Large intestine (tissue), 3 donors: ENCODE measurements around the gene COL27A1. TPM values are rescaled to one million over a fixed set of nuclear protein-coding genes. Genes with fewer than 3 reads are reported as not detected.
"Not testable (repeated sequence)": the region's sequence is repeated elsewhere in the genome, so short reads cannot be mapped to it uniquely, and the experiment has no call there.

Experiments used
- DNase-seq, 2 donors: peaks; one replicate each; pipeline versions ENCODE4 v3.0.0 to v3.0.0-alpha.2; 2013
- H3K27ac ChIP-seq: one replicate; pipeline ENCODE4 v1.5.1; 2013; ENCODE audit warnings: low read length
- H3K27me3 ChIP-seq: 2 replicates; pipeline ENCODE4 v1.6.1; 2013; ENCODE audit warnings: low read length; ENCODE audit not compliant: control insufficient read depth, insufficient read depth
- H3K36me3 ChIP-seq: 2 replicates; pipeline ENCODE4 v1.6.1; 2013; ENCODE audit warnings: low read length; ENCODE audit not compliant: control insufficient read depth, insufficient read depth
- H3K4me1 ChIP-seq: one replicate; pipeline ENCODE4 v1.6.1; 2013; ENCODE audit warnings: low read length; ENCODE audit not compliant: control insufficient read depth, insufficient read depth
- H3K4me3 ChIP-seq: one replicate; pipeline ENCODE4 v1.5.1; 2013; ENCODE audit warnings: low read length
- H3K9me3 ChIP-seq: one replicate; pipeline ENCODE4 v1.6.1; 2013; ENCODE audit warnings: mild to moderate bottlenecking, low read depth, low read length, moderate library complexity; ENCODE audit not compliant: control insufficient read depth
- WGBS: methylation state at CpG from one replicate; pipeline ENCODE4 v1.1.5; 2013; ENCODE audit warnings: low lambda C conversion rate; ENCODE audit not compliant: insufficient coverage; 5-methylcytosine and 5-hydroxymethylcytosine counted together
- polyA plus RNA-seq: library from polyadenylated mRNA; unstranded; fragments of 120-200 nt; gene quantifications from one replicate; pipeline ENCODE4 v1.2.1, GENCODE V29; 2013

Gene COL27A1
- polyA plus RNA-seq, 1 donor: 117 TPM

DNA sequence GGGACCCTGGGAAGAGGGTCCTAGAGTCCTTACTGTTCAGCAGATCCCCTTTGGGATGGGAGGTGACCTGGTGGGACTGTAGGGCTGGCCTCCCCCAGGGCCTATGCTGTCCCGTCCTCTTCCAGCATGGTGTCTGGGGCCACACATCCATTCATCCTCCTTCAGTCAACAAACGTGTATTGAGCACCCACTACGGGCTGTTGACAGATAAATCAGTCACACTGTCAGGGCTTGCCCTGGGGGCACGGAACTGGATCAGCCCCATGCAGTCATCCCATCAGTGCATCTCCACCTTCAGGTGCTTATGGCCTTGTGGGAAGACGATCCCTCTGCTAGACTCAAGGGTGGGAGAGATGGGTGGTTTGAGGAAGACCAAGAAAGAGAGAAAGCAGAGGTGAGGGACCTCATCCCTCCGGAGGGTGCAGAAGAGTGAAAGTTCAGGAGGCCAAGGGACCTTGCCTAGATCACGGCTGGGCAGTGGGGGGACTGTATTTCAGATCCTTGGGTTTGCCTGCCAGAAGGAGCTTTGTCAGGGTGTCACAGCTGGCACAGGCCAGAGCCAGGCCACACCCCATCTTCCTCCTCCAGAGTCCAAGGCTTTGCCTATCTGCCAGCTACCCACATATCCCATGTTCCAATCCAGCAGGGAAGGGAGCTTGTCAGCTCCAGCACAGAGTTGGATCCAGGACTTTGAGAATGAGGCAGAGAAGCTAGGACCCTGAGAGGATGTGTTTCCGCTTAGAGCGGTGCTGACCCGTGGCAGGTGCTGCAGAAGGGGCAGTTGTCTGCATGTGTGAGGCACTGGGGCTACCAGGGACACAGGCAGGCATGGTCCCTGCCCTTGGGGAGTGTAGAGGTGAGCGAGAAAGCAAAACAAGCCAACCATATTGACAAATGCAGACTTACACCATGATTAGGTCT is 30.5 kb downstream of the COL27A1 start:
- DNase-seq: no peak
- peaks cover 73% of the 10 kb centered on the region for H3K36me3 ChIP-seq
- no peaks in the 10 kb centered on the region for H3K27me3 ChIP-seq
- no peak overlapping the region for H3K4me3 ChIP-seq
- H3K27ac ChIP-seq: no peak overlapping the region
- peaks cover 4% of the 10 kb centered on the region for H3K9me3 ChIP-seq
- H3K4me1 ChIP-seq: peaks cover 8% of the 10 kb centered on the region
- no CpG with 5 or more reads among the region's 11 CpGs for WGBS

- no peak for DNase-seq
- WGBS: no CpG with 5 or more reads among the region's 5 CpGs
These were observed 31.4 kb downstream of the COL27A1 start for GRCh38 chr9:114186605-114187289.

GRCh38 chr9:114187827-114188226 is 32.5 kb downstream of the COL27A1 start:
- no peak overlapping the region for H3K4me3 ChIP-seq
- WGBS: no CpG with 5 or more reads among the region's 3 CpGs
- H3K36me3 ChIP-seq: peaks cover 80% of the 10 kb centered on the region
- no peak overlapping the region for H3K27ac ChIP-seq
- H3K9me3 ChIP-seq: peaks cover 4% of the 10 kb centered on the region
- DNase-seq: no peak
- H3K27me3 ChIP-seq: no peaks in the 10 kb centered on the region
- H3K4me1 ChIP-seq: no peaks in the 10 kb centered on the region

More at GRCh38 chr9:114186605-114187289, 31.4 kb downstream of the COL27A1 start:
- Histone ChIP-seq H3K36me3 (peaks cover 80% of the 10 kb centered on the region), H3K9me3 (peaks cover 4% of the 10 kb centered on the region), H3K27me3 (no peaks in the 10 kb centered on the region), H3K27ac (no peak overlapping the region), H3K4me1 (peaks cover under 1% of the 10 kb centered on the region), H3K4me3 (no peak overlapping the region)

DNA sequence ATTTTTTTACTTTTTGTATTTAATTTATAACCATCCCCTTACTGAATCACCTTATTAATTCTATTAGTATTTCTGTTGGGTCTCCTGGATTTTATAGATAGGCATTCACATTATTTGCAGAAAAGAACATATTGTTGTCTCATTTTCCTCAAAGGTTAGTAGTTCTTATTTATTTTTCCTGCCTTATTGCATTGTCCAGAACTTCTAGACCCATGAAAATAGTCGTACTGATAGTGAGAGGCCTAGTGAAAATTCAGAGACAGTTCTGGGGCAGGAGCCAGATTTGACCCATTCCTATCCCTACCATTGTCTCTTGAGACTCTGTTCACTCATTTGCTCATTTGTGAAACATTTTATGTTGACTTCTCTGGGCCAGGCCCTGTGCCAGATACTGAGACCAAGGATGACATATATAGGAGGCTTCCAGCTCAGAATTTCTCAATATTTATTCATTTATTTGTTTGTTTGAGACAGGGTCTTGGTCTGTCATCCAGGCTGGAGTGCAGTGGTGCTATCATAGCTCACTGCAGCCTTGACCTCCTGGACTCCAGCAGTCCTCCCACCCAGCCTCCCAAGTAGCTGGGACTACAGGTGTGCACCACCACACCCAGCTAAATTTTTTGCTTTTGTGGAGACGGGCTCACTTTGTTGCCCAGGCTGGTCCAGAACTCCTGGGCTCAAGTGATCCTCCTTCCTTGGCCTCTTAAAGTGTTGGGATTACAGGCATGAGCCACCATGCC is 34.7 kb downstream of the COL27A1 start:
- no peak overlapping the region for H3K4me3 ChIP-seq
- peaks cover 78% of the 10 kb centered on the region for H3K36me3 ChIP-seq

GRCh38 chr9:114190563-114190905 is 35.2 kb downstream of the COL27A1 start:
- Histone ChIP-seq H3K4me3 (no peak overlapping the region), H3K9me3 (peaks cover 4% of the 10 kb centered on the region), H3K27ac (no peak overlapping the region), H3K27me3 (no peaks in the 10 kb centered on the region), H3K36me3 (peaks cover 78% of the 10 kb centered on the region), H3K4me1 (no peaks in the 10 kb centered on the region)
- DNase-seq: no peak
- no CpG with 5 or more reads among the region's 1 CpG for WGBS

More for the DNA sequence above, 34.7 kb downstream of the COL27A1 start:
- H3K27me3 ChIP-seq: no peaks in the 10 kb centered on the region
- H3K9me3 ChIP-seq: peaks cover 4% of the 10 kb centered on the region
- no peaks in the 10 kb centered on the region for H3K4me1 ChIP-seq
- no peak overlapping the region for H3K27ac ChIP-seq
- WGBS: no CpG with 5 or more reads among the region's 2 CpGs
- DNase-seq: no peak

DNA sequence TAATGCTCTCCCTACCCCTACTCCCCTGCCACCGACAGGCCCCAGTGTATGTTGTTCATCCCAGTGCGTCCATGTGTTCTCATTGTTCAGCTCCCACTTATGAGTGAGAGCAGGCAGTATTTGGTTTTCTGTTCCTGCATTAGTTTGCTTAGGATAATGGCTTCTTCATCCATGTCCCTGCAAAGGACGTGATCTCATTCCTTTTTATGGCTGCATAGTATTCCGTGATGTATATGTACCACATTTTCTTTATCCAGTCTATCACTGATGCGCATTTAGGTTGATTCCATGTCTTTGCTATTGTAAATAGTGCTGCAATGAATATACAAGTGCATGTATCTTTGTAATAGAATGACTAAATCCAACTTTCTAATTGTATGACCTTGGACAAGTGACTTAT is 36.1 kb downstream of the COL27A1 start:
- not testable (repeated sequence) for H3K4me1 ChIP-seq, H3K4me3 ChIP-seq, H3K9me3 ChIP-seq, DNase-seq, H3K27me3 ChIP-seq, H3K27ac ChIP-seq
- peaks cover 78% of the 10 kb centered on the region for H3K36me3 ChIP-seq
- WGBS: 100% methylated on average over 3 of the region's 5 CpGs

DNA sequence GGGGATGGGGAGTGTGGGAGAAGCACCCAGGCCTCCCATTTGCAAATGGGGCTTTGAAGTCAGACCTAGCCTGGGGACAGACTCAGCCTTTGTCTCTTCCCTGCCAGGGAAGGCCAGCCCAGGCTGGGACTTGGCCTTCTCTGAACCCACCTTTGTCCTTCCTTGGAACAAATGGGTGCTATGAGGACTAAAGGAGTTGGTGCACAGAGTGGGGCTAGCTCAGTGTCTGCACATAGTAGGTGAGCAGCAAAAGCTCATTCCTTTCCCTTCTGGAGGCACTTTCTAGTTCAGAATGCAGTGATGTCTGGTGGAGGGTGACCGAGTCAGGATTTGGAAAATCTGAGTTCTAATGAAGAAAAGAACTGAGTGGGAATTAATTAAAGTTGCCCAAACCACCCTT is 37.2 kb downstream of the COL27A1 start:
- H3K4me3 ChIP-seq: no peak overlapping the region
- DNase-seq: no peak
- H3K9me3 ChIP-seq: peaks cover 4% of the 10 kb centered on the region
- WGBS: 100% methylated on average over 1 of the region's 1 CpG
- H3K27me3 ChIP-seq: no peaks in the 10 kb centered on the region
- H3K4me1 ChIP-seq: no peaks in the 10 kb centered on the region
- H3K36me3 ChIP-seq: peaks cover 79% of the 10 kb centered on the region
- no peak overlapping the region for H3K27ac ChIP-seq

DNA sequence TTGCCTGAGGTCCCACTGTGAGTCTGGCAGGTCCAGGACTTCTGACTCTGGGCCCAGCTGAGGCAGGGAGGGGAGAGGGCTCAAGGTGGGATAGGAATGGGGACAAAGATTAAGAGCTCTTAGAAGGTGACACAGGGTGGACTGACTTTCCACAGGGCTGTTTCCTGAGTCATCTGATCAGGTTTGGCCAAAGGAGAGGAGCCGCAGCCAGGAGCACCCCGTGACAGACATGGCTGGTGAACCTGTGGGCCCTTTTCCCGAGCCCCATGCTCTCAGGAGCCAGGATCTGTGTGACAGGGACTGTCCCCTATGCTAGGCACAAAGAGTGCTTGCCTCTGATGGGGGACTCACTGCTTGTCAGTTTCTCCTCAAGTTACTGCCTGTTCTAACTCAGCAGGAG is 37.8 kb downstream of the COL27A1 start:
- Histone ChIP-seq H3K9me3 (peaks cover 4% of the 10 kb centered on the region), H3K27me3 (no peaks in the 10 kb centered on the region), H3K4me3 (no peak overlapping the region), H3K36me3 (peaks cover 81% of the 10 kb centered on the region), H3K27ac (no peak overlapping the region), H3K4me1 (no peaks in the 10 kb centered on the region)
- no CpG with 5 or more reads among the region's 3 CpGs for WGBS
- DNase-seq: no peak

- Histone ChIP-seq H3K4me1 (no peaks in the 10 kb centered on the region), H3K4me3 (no peak overlapping the region), H3K27ac (no peak overlapping the region), H3K36me3 (peaks cover 92% of the 10 kb centered on the region), H3K9me3 (no peaks in the 10 kb centered on the region), H3K27me3 (no peaks in the 10 kb centered on the region)
- no CpG with 5 or more reads among the region's 8 CpGs for WGBS
- DNase-seq: no peak
These were observed 40.8 kb downstream of the COL27A1 start for GRCh38 chr9:114196117-114196516.

DNA sequence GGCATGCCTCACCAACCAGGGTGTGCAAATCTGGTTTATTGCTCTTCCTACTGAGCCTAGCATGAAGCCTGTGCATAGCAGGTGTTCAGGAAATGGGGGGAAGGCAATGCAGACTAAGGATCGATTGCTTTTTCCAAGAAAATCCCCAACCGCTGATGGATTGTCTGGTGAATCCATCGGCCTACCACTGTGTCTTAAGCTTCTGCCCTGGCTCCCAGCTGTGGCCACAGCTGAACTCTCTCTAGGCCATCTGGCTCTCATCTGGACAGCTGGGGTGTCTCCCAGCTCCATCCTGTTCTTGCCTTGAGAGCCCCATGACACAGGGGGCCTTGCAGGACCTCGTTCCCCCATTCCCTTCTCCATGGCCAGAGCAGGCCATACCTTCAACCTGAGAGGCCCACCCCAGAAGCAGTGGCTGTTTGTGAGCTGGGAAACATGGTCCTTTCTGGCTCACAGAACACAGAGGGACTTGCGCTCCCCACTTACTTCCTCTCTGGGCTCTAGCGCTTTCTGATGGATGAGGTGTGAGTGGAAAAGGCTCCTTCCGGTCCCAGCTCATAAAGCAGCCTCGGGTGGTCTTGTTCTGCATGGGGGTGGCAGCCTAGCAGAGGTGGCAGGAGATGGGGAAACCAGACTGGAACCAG is 41.8 kb downstream of the COL27A1 start:
- no peak for DNase-seq

More for the DNA sequence above, 41.8 kb downstream of the COL27A1 start:
- H3K36me3 ChIP-seq: peaks cover 93% of the 10 kb centered on the region
- no peak overlapping the region for H3K4me3 ChIP-seq
- no peaks in the 10 kb centered on the region for H3K27me3 ChIP-seq
- H3K27ac ChIP-seq: no peak overlapping the region
- no peaks in the 10 kb centered on the region for H3K9me3 ChIP-seq
- WGBS: no CpG with 5 or more reads among the region's 8 CpGs
- H3K4me1 ChIP-seq: no peaks in the 10 kb centered on the region
